Middle frontal gyrus (tissue), 1 donor: ENCODE data around the gene ANO9.
A peak's percentile ranks its signal among the peaks of the same experiment; 100 is the strongest.

Experiments used
- DNase-seq: peaks from one replicate; pipeline ENCODE4 v3.0.0-alpha.2; 2015; ENCODE audit warnings: low spot score; ENCODE audit errors: extremely low spot score

ANO9 gene

DNA sequence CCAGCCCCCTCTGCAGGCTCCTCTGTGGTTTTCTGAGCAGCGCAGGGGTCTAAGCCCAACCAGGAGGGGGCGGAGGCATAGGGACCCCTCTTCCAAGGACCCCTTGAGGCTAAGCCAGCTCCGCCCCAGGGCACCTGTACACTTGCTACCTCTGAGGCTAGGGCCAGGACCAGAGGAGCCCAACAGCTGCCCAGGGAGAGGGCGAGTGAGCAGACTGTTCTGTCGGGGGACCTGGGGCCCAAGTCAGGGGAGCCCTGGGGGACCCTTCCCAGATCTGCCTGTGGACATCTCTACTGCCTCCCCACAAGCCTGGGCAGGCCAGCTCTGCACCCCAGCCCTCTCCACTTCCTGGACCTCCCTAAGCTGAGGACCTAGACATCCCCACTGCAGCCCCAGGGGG, 70.8 kb downstream of the ANO9 start:
- DNase-seq = no peak

- no peak for DNase-seq
Observed at GRCh38 chr11:370070-370941, 71.5 kb downstream of the ANO9 start.

DNA sequence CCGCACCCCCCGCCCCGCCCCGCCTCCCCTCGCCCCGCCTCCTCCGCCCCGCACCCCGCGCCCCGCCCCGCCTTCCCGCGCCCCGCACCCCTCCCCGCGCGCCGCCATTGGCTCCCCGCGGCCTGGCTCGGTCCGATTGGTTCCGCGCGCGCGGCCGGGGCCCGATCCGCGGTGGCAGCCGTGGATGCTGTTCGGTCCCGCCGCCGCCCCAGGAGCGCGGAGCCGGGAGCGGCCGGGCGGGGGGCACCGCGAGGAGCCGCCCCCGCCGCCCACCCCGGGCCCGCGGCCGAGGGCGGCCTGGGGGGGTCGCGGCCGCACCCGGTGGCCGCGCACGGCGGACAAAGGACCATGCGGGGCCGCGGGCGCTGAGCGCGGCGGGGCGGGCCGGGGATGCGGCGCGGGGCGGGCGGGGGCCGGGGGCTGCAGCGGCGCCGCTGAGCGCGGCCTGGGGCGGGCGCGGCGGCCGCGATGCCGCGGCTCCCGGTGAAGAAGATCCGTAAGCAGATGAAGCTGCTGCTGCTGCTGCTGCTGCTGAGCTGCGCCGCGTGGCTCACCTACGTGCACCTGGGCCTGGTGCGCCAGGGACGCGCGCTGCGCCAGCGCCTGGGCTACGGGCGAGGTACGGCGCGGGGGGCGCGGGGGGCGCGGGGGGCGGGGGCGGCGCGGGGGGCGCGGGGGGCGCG, 72.3 kb downstream of the ANO9 start, which contains the start of gene B4GALNT4:
B4GALNT4 (plus strand) TSS at position 164 of the 683 bp plus-strand sequence; CDS start at position 469, 305 bp downstream.
- DNase-seq = peak; percentile 47

GRCh38 chr11:368414-369335, 73.1 kb downstream of the ANO9 start:
- DNase-seq = no peak

DNA sequence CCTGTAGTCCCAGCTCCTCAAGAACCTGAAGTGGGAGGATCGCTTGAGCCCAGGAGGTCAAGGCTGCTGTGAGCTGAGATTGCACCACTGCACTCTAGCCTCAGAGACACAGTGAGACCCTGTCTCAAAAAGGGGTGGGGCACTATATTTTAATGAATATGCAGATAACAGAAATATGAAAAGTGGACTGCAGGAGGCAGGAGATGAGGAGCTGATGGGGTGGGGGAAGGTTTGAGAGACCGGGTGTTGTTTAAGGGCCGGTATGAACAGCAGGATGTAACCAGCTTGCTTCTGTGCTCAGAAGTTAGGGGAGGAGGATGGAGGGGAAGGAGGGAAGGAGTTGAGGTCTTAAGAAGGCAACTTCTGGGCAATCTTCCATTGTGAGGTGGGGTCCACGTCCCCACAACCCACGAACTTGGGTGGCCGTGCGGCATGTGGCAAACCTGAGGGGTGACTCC, 73.8 kb downstream of the ANO9 start:
- DNase-seq = no peak
